ENCODE data around the gene CRHR1.

- TF ChIP-seq CTCF (IDR thresholded peaks at IDR 0.05; ENCODE audit: insufficient read depth, low read length) (no peak), POLR2AphosphoS5 (IDR thresholded peaks at IDR 0.05; ENCODE audit: low read depth) (no peak), SPI1 (IDR thresholded peaks at IDR 0.05; ENCODE audit: borderline replicate concordance, low read depth) (no peak), REST (IDR thresholded peaks at IDR 0.05; ENCODE audit: insufficient replicate concordance, low read depth) (no peak), GABPA (IDR thresholded peaks at IDR 0.05; ENCODE audit: low read depth) (no peak)
Observed at GRCh38 chr17:45747911-45748310, 36.2 kb upstream of the CRHR1 start.

All from HL-60 (cell line).